Gastroesophageal sphincter (tissue), 3 donors: ENCODE measurements around the gene NEDD4.

ENCODE experiments used
- CTCF ChIP-seq, 4 experiments: fragments of 200-600 bp in 2 of 4; fragments of 450-650 bp in 2 of 4; sonication (generic) in 1 of 4; IDR thresholded peaks; one replicate each; pipeline ENCODE4 v1.5.1; 2017 to 2019; ENCODE audit warnings: antibody characterized with exemption in 4 of 4, mild to moderate bottlenecking in 2 of 4, moderate library complexity in 2 of 4
- EP300 ChIP-seq: sonication (generic); formaldehyde crosslinking; IDR thresholded peaks from one replicate; pipeline ENCODE4 v1.6.1; 2017; ENCODE audit warnings: antibody characterized with exemption, mild to moderate bottlenecking
- POLR2A ChIP-seq, 2 donors: fragments of 450-650 bp; IDR thresholded peaks; one replicate each; pipeline ENCODE4 v1.6.1; 2017; ENCODE audit warnings: antibody characterized with exemption in 2 of 2, mild to moderate bottlenecking in 2 of 2, moderate library complexity in 1 of 2
- POLR2AphosphoS5 ChIP-seq: sonication (generic); formaldehyde crosslinking; IDR thresholded peaks from one replicate; pipeline ENCODE4 v1.6.1; 2017; ENCODE audit warnings: antibody characterized with exemption

- TF ChIP-seq POLR2A (IDR thresholded peaks at IDR 0.05), result no peak
- no peak for TF ChIP-seq CTCF (IDR thresholded peaks at IDR 0.05)
- no peak for TF ChIP-seq EP300
- TF ChIP-seq POLR2AphosphoS5, result no peak
These were observed 56.4 kb downstream of the NEDD4 start for GRCh38 chr15:55937040-55937439.
